ENCODE results near the gene ETV1.

DNA sequence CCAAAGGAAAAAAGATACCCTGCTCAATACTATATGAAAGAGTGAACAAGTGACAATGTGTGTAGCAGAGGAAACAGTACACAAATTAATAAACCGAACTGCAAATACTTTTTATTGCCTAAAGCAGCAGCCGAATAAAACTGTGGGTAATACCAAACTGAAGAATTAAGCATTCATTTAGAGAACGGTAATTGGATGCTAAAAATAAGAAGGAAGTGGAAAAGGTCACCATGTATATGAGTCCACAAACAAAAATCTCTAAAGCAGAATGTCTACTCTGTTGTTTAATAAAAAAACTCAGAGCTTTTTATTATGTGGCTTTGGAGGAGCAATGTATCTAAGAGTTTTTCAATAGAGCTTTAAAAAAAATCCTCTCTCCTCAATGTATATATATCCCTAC lies 87.9 kb downstream of the ETV1 start:
- TF ChIP-seq, protein P1, sequence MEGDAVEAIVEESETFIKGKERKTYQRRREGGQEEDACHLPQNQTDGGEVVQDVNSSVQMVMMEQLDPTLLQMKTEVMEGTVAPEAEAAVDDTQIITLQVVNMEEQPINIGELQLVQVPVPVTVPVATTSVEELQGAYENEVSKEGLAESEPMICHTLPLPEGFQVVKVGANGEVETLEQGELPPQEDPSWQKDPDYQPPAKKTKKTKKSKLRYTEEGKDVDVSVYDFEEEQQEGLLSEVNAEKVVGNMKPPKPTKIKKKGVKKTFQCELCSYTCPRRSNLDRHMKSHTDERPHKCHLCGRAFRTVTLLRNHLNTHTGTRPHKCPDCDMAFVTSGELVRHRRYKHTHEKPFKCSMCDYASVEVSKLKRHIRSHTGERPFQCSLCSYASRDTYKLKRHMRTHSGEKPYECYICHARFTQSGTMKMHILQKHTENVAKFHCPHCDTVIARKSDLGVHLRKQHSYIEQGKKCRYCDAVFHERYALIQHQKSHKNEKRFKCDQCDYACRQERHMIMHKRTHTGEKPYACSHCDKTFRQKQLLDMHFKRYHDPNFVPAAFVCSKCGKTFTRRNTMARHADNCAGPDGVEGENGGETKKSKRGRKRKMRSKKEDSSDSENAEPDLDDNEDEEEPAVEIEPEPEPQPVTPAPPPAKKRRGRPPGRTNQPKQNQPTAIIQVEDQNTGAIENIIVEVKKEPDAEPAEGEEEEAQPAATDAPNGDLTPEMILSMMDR (IDR thresholded peaks at IDR 0.05), result no peak
- TF ChIP-seq POLR2A (IDR thresholded peaks at IDR 0.05) (no peak), POLR2AphosphoS5 (IDR thresholded peaks at IDR 0.05) (no peak)
